GM04503 (cell line): ENCODE measurements around the gene SIRT7.
"Not testable (repeated sequence)": the region's sequence is repeated elsewhere in the genome, so short reads cannot be mapped to it uniquely, and the experiment has no call there.

Source experiments
- DNase-seq: peaks from one replicate; pipeline ENCODE4 v3.0.0-alpha.2; 2012; ENCODE audit warnings: low read depth

The SIRT7 gene

DNA sequence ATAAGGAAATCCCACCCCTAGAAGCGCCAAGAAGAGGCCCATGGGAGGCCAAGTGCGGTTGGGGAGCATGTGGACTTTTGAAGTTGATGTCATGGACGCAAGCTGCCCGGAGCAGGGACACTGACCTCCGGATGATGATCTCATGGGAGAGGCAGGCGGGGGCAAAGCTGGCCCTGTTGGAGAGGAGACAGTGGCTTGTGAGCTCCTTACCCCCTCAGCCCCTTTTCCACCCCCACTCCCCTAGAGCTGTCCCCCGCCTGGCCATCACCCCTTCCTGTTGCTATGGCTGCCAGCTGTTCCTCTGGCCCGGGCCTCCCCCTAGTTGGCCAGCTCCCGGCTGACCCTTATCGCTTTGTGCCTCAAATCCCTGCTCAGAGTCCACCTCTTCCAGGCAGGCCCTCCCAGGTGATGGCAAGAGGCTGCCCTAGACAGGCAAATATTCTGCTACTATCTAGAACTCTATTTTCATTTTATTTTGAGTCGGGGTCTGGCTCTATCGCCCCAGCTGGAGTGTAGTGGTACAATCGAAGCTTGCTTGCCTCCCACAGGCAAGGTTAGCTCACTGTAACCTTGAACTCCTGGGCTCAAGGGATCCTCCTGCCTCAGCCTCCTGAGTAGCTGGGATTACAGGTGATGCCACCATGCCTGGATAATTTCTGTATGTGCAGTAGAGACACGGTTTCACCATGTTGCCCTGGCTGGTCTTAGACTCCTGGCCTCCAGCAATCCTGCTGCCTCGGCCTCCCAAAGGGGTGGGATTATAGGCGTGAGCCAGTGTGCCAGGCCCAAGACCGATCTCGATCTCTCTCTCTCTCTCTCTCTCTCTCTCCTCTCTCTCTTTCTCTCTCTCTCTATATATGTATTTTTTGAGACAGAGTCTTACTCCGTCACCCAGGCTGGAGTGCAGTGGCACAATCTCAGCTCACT is 36.4 kb upstream of the SIRT7 start:
- DNase-seq: no peak

DNA sequence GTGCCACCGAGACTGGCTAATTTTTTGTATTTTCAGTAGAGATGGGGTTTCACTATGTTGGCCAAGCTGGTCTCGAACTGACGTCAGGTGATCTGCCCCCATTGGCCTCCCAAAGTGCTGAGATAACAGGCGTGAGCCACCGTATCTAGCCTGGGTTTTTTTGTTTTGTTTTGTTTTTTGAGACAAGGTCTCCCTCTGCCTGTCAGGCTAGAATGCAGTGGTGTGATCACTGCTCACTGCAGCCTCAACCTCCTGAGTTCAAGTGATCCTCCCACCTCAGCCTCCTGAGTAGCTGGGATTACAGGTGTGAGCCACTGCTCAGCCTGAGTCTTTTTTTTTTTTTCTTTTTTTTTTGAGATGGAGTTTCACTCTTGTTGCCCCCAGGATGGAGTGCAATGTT is 35.5 kb upstream of the SIRT7 start:
- not testable (repeated sequence) for DNase-seq

DNA sequence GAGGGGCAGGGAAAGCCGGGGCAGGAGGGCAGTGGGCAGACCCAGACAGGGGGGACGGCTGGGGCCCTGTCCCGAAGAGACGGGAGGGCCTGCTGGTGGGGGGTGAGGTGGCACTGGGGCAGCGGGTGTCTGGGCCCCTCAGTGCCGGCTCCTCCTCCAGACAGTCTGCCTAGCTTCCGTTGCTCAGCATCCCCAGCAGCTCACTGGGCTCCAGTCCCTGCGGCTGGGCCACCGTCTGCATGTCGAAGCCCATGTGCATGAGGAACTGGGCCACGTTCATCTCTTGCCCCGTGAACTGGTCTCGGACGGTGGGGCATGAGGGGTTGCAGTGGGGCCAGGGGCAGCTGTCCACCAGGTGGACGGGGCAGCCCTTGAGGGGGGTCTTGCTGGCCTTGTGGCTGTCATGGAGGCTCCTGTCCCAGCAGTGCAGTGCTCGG is 34.8 kb upstream of the SIRT7 start:
- DNase-seq: no peak

DNA sequence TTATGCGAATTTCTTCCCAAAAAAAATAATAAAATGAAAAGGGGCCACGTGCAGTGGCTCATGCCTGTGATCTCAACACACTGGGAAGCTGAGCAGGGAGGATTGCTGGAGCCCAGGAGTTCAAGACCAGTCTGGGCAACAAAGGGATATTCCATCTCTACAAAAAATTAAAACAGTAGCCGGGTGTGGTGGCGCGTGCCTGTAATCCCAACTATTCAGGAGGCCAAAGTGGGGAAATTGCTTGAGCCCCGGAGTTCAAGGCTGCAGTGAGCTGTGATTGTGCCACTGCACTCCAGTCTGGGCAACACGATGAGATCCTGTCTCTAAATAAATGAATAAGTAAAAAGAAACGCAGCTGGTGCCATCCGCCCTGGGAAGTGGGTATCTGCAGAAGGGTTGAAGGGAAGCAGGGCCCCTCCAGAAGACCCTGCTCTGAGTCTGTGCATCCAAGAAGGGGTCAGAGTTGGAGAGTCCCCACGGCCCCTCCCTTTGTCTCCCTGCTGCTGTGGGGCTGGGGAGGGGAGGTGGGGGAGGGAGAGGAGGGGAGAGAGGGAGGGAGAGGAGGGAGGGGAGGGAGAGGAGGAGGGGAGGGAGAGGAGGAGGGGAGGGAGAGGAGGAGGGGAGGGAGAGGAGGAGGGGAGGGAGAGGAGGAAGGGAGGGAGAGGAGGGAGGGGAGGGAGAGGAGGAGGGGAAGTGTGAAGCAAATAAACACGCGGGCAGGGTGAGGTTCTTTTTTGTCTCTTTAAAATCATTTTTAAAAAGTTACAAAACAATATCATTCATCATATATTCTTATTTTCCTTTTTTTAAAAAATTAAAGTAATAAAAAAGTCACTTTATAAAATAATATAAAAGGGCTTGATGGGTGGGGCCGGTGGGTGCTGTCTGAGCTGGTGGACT is 34.1 kb upstream of the SIRT7 start:
- no peak for DNase-seq

DNA sequence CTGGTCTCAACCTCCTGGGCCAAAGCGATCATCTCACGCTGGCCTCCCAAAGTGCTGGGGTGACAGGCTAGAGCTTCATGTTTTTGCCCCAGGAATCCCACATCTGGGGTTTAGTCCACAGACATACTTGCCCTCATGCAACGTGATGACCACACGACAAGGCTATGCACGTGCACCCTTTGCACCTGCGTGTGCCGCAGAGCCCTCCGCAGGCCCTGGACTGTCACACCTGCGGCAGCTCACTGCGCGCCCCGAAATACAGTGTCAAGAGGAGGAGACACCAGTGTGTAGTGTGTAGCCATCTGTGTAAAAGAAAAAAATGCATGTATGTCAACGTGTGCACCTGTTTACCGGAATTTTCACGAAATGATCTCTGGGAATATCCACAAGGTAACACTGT is 32.5 kb upstream of the SIRT7 start:
- DNase-seq: no peak

DNA sequence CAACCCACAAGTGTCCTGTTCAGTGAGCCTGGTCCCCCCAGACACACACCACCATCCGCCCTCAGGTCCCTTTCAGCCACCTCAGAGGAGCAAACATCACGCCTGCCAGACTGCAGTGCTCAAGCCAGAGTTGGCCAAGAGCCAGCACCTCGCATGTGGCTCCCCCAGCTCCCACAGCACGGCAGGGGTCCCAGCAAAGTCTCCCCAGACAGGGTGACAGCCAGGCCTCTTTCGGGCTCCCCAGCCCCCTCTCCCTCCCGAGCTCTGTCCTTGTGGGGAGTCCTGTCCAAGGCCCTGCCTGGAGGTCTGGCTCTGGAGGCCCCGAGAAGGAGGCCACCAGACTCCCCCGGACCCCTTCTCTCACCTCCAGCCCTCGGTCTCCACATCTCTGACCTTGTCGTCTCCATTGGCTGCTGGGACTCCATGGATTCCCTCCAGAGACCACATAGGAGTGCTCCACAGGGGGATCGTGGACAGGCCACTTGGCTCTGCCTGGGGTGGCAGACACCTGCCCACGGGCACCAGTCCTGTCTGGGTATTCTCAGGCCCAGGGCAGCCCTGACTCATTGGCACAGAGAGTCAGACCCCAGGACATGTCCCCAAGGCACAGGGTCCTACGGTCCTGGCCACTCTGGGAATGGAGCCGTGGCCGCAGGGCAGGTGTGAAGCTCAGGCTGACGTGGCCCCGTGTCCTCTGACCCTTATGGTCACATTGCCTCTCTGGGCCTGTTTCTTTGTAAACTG is 30.8 kb upstream of the SIRT7 start:
- no peak for DNase-seq

DNA sequence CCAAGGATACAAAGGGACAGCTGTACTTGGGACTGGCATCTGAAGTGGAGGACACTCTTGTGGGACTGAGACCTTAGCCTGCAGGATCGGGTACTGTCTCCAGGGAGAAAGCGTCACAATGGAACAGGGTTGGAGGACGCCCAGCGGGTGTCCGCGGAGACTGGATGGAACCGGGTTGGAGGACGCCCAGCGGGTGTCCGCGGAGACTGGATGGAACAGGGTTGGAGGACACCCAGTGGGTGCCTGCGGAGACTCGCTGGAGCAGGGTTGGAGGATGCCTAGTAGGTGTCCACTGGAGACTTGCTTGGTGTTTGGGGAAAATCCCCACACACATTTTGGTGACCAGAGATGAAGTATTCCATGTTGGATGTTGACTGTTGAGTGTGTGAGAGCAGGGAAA is 29.2 kb upstream of the SIRT7 start, which contains the start of gene MYADML2:
Gene MYADML2, minus strand, starts transcription at position 45 of the 400 bp plus-strand sequence. CDS start 5,492 bp downstream, outside the sequence.
- no peak for DNase-seq

DNA sequence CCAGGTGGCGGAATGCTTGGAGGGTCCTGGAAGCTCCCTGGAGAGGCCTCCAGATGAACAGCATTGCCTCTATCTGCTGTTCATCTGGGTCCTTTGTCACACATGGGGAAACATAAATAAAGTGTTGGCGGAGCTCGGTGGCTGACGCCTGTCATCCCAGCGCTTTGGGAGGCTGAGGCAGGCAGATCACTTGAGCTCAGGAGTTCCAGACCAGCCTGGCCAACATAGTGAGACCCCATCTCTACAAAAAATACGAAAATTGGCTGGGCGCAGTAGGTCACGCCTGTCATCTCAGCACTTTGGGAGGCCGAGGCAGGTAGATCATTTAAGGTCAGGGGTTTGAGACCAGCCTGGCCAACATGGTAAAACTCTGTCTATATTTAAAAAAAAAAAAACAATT is 26.9 kb upstream of the SIRT7 start:
- no peak for DNase-seq

DNA sequence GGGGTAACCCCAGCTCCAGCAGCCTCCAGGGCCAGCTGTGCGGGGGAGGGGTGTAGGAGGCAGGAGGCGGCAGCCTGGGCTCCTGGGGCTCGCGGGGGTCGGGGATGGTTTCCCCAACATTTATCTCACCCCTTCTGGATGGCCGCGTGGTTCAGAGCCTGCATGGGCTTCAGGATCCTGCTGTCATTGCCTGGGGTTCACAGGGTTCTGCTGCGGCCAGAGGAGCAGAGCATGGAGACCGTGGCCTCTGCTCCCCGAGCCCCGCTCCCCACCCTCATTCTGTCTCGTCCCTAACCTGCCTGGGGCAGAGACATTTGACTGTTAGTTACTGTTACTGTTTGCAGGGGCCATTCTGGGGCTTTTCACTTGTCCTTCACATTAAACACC is 24.2 kb upstream of the SIRT7 start:
- no peak for DNase-seq

DNA sequence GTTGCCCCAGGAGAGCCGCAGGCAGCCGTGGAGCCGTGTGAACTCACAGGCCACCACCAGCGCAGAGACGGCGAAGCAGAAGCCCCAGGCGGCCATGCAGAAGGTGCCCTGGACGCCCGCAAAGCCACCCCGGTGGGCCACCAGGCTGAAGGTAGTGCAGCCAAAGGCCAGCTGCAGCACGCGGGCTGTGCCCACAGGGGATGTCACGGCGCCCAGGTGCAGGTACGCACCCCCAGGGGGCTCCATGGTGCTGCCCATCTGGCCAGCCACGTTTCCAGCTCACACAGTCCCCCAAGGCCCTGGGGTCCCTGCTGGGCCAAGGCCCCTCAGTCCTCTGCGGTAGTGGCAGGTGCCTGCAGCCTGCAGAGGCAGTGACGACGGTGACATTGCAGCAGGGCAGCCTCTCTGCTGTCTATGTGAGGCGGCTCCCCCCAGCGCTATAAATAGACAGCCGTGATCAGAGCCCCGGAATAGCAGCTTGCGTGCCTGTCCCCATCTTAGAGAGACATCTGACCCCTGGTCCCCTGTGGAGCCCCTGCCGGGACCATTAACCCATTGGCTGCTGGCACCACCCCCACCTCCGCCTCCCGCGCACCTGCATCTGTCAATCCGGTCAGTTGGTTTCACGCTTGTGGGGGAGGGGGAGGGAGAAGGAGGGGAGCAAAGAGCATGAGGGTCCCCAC is 23.6 kb upstream of the SIRT7 start:
- DNase-seq: no peak

DNA sequence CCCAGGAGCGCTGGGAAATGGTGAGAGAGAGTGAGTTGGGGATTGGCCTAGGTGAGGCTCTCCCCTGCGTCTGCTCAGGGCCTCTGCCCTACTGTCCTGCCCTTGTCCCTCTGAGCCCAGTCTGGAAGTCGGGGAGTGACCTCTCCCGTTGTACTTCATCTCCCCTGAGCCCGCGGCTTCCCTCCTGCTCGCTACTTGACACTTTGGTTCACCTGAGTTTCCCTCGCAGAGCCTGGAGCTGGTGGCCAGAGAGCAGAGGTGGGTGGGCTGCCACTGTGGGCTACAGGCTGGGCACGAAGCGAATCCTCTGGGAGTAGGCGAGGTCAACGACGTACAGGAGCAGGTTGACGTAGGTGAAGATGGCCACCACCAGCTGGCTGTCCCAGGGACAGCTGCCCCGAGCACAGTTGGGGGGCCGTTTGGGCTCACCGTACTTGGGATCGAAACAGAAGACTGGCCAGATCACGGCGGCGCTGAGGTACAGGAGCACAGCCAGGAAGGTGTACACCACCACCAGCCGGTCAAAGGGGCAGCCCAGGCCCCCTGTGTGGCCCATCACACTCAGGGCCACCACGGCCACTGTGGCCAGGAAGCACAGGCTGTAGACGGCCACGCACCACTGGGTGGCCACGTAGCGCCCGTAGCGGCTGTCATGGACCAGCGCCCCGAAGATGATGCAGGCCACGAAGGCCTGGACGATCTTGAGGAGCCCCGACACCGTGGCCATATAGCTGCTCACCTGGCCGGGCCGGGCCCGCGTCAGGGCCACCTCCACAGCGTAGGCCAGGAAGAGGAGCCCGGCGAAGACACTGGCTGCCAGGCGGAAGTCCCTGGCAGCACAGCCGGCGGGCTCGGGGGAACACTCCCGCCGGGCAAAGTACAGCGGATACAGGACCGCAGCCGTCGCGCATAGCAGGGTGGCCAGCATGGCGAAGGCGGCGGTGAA is 22.8 kb upstream of the SIRT7 start:
- no peak for DNase-seq

DNA sequence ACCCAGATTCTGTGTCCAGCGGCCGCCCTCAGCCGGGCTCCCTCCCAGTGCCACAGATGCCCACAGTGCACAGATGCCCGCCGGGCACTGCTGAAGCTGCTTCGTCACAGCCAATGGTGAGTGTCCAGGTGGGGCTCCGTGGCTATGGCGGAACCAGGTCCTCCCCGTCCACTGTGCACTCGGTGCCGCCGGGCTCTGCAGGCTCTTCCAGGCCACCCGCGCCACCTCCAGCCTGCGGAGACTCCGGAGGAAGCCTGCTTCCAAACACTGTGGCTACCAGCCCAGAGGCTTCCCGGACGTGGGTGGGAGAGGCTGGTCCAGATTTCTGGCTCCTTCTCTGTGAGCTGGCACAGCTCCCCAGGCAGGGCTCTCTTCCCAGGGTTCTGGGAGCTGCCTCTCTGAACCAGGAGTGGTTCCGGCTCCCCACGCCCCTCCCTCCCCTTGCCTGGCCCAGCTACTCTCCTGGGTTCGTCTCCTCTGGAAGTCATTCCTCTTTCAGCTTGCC is 22.0 kb upstream of the SIRT7 start:
- no peak for DNase-seq

DNA sequence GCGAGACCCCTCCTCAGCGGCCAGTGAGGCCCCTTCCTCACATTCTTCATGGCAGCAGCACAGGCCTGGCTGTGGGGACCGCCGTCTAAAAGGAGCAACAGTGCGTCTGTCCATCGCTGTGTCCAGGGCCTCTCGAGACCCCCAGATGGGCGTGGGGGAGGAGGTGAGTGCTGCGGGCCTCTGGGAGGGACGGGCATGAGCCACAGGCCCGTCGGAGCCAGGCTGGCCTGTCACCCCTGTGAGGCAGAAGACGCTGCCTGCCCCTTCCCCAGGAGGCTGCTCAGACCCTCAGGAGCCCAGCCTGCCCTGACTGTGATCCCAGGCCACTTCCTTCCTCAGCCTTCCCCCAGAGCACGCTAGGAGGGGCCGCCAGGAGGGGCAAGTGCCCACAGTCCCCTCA is 21.2 kb upstream of the SIRT7 start:
- no peak for DNase-seq

DNA sequence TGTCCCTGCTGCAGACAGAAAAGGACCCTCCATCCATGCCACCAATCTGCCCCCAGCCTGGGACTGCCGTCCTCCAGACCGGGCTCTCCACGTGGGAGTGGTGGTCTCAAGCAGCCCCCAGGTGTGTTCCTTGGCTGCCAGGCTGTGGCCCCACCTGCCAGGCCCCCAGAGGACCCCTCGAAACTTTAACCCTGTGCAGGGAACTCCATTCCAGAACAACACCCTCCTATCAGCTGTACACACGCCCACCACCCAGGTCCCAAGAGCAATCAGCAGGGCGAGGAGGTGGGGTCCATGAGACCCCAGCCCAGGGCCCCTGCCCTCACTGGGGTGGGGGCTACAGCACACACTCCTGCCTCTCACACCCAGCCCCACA is 17.7 kb upstream of the SIRT7 start:
- no peak for DNase-seq

DNA sequence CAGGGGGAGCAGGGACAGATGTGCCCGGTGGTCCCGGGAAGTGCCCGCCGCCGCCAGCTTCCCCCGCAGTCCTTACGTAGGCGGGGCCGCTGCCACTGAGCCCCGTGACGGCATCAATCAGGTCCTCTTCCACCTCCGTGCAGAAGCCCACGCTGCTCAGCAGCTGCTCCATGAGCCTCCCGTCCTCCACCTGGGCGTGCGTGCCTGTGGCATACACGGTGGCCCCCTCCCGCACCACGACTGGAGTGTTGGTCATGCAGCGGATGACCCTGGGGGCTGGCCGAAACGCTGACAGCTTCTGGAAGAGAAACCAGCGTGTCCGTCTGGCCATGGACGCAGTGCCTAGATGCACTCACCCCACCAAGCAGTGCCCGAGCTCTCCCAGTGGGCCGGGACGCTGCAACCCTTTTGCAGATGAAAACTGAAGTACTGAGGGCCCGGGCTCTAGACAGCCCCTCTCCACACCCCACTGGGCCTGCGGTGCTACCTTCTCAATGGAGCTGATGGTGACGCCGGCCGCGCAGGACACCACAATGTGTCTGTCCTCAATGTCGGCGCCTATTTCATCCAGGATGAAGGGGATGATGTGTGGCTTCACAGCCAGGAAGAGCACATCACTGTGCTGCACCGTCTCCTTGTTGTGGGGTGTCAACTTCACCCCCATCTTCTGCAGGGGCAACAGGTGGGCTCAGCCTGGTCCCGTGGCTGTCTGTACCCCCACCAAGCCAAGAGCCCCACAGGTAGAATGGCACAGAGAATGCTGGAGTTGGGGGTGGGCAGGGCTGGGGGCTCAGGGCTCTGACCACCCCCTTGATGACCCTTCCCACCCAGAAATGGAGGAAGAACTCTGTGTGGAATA is 17.1 kb upstream of the SIRT7 start:
- no peak for DNase-seq

DNA sequence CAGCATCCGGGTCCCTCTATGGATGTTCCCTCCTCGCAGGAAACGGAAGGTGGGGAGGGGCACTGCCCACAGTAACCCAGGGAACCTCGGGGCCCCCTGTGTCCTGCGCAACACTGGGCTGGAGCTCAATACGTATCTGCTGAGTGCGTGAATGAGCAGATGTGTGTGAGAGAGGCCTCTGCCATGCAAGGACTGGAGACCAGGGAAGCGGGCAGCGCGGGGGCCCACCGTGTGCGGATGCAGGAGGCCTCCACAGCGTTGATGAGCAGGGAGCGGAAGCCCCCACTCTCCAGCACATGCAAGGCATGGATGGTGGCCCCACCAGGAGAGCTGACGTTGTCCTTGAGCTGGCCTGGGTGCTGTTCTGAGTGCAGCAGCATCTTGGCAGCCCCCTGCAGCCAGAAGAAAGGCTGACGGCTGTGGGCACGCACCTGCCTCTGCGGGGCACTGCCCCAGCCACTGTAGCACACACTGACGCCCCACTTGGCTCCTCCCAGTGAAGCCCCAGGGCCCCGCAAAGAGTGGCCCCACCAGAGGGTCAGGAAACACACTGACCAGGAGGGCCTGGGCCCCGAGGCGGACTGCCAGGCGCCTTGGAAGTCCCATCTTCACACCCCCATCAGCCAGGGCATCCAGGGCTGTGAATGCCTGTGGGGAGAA is 16.3 kb upstream of the SIRT7 start:
- no peak for DNase-seq

DNA sequence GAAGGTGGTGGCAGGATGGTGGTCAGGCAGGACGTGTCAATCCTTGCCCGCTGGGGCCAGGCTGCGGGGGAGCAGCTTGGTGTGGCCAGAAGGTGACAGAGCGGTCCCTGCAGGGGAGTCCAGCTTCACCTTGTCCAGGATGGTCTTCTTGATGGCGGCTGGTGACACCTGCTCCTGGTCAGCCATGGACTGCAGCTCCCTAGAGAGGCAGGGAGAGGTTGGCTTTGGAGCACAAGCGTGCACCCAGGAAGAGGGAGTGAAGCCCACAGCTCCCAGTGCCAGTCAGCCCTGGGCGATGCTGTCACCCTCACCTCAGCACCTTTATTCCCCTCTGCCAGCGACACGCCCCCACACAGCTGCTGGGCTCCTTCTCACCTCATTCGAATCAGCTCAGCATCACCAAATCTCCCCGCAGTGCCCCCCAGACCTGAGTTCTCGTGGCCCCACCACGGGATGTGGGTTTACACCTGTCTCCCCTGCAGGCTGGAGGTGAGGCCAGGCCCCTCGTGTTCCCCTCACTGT is 15.3 kb upstream of the SIRT7 start:
- no peak for DNase-seq

DNA sequence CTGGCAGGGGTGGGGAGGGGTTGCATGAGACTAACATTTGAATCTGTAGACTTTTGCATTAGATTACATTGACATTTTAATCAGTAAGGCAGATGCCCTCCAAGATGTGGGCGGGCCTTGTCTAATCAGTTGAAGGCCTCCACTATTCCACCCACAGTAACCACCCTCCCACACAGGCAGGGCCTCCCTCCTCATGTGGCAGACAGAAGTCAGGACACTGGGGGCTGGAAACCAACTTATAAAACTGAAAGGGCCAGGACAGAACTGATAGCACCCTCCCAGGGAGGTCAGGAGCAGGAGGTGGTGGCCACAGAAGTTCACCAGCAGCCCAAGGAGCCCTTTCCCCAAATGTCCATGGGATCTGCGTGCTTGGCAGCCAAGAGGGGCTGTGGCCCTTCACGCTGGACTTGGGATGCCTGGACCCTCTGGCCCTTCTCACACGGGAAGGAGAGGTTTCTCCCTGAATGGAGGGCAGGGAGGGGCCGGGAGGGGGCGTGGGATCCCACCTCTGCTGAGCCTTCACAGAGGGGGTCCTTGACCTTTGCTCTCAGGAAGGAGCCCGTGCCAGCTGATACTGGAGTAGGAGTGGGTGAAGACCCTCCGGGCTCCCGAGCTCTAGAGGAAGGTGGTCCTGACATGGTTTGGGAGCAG is 14.5 kb upstream of the SIRT7 start:
- no peak for DNase-seq
